K562 (cell line): ENCODE measurements around the gene UBE2R2. TPM values are rescaled to one million over a fixed set of nuclear protein-coding genes. Genes with fewer than 3 reads are reported as not detected.

Experiments
- ARNT ChIP-seq, 2 experiments: fragments of 450-650 bp; IDR thresholded peaks; 2 replicates each; pipeline ENCODE4 v1.6.1; 2016; ENCODE audit warnings: mild to moderate bottlenecking in 1 of 2
- ATF3 ChIP-seq, 2 experiments: fragments of 450-650 bp in 1 of 2; sonication (generic) in 1 of 2; formaldehyde crosslinking in 1 of 2; IDR thresholded peaks in 1 of 2; conservative IDR thresholded peaks in 1 of 2; 2 replicates each; pipeline versions ENCODE4 v1.6.1 to v1.8.1; 2016 to 2023; ENCODE audit warnings: mild to moderate bottlenecking in 2 of 2, moderate library complexity in 2 of 2, inconsistent platforms in 1 of 2, missing genetic modification reagents in 1 of 2
- CCNT2 ChIP-seq: IDR thresholded peaks from 2 replicates; pipeline ENCODE4 v1.6.1; 2011; ENCODE audit warnings: borderline replicate concordance, low read depth, mild to moderate bottlenecking, moderate library complexity, mixed read lengths, low read length; ENCODE audit not compliant: insufficient read length; ENCODE audit errors: extremely low read depth
- CREB5 ChIP-seq: fragments of 250-450 bp; sonication (Bioruptor Pico); IDR thresholded peaks from 2 replicates; pipeline ENCODE4 v1.5.0; 2020; ENCODE audit warnings: mild to moderate bottlenecking
- KAT2B ChIP-seq: IDR thresholded peaks from one replicate; pipeline ENCODE4 v1.6.1; 2012; ENCODE audit warnings: low read depth, mild to moderate bottlenecking, control low read depth, inconsistent platforms, low read length, moderate library complexity
- MTA1 ChIP-seq: fragments of 450-650 bp; IDR thresholded peaks from 2 replicates; pipeline ENCODE4 v1.6.1; 2017; ENCODE audit warnings: borderline replicate concordance
- NR4A1 ChIP-seq, 2 experiments: fragments of 250-450 bp in 1 of 2; fragments of 450-650 bp in 1 of 2; sonication (Bioruptor Pico) in 1 of 2; IDR thresholded peaks; 2 replicates each; pipeline versions ENCODE4 v1.4.0 to v1.6.1; 2016 to 2020; ENCODE audit warnings: mild to moderate bottlenecking in 2 of 2, missing compliant biosample characterization in 1 of 2, missing genetic modification characterization in 1 of 2, moderate library complexity in 1 of 2
- NRF1 ChIP-seq, 2 experiments: fragments of 450-650 bp; IDR thresholded peaks in 1 of 2; conservative IDR thresholded peaks in 1 of 2; 2 replicates each; pipeline ENCODE4 v1.6.1; 2014; ENCODE audit warnings: mild to moderate bottlenecking in 2 of 2
- PHF8 ChIP-seq: fragments of 200-600 bp; sonication (generic); IDR thresholded peaks from 2 replicates; pipeline ENCODE4 v1.6.1; 2012; ENCODE audit warnings: mixed run types, mild to moderate bottlenecking, inconsistent platforms, low read length, moderate library complexity, borderline replicate concordance
- POLR2H ChIP-seq: IDR thresholded peaks from 2 replicates; pipeline ENCODE4 v1.6.1; 2016; ENCODE audit warnings: missing genetic modification characterization, low read depth, mild to moderate bottlenecking, control low read depth, missing compliant biosample characterization, moderate library complexity
- RFX1 ChIP-seq: fragments of 450-650 bp; IDR thresholded peaks from 2 replicates; pipeline ENCODE4 v1.6.1; 2016; ENCODE audit warnings: mild to moderate bottlenecking, moderate library complexity
- SMAD1 ChIP-seq: fragments of 150-350 bp; IDR thresholded peaks from 2 replicates; pipeline ENCODE4 v1.6.1; 2014; ENCODE audit warnings: low read length, low read depth; ENCODE audit not compliant: partially characterized antibody
- SREBF1 ChIP-seq: fragments of 150-350 bp; IDR thresholded peaks from 2 replicates; pipeline ENCODE4 v1.6.1; 2014; ENCODE audit warnings: antibody characterized with exemption, low read depth, low read length, borderline replicate concordance
- TAF1 ChIP-seq: IDR thresholded peaks from 2 replicates; pipeline ENCODE4 v1.6.1; 2011; ENCODE audit warnings: mild to moderate bottlenecking, low read length, moderate library complexity; ENCODE audit not compliant: insufficient read depth, control insufficient read depth, severe bottlenecking; ENCODE audit errors: extremely low read depth
- ZBTB2 ChIP-seq: fragments of 450-650 bp; IDR thresholded peaks from 2 replicates; pipeline ENCODE4 v1.6.1; 2016; ENCODE audit warnings: antibody characterized with exemption
- ZBTB43 ChIP-seq: sonication (generic); formaldehyde crosslinking; IDR thresholded peaks from 2 replicates; pipeline ENCODE4 v1.8.0; 2023; ENCODE audit warnings: mild to moderate bottlenecking, missing genetic modification reagents
- ZNF217 ChIP-seq: sonication (generic); formaldehyde crosslinking; IDR thresholded peaks from 2 replicates; pipeline ENCODE4 v1.8.0; 2022; ENCODE audit warnings: mild to moderate bottlenecking, missing genetic modification reagents
- ZNF316 ChIP-seq: fragments of 450-650 bp; IDR thresholded peaks from 2 replicates; pipeline ENCODE4 v1.6.1; 2016
- polyA plus RNA-seq, 8 experiments: library from polyadenylated mRNA; depleted of rRNA in 4 of 8; stranded (reverse) in 5 of 8; unstranded in 3 of 8; fragments of >200 nt; fragmentation: Nextera tagmentation in 2 of 8; fragmentation: Illumina TruSeq in 1 of 8; extraction: Ambion mirVana in 2 of 8; extraction: Trizol in 1 of 8; gene quantifications; 2 replicates each; pipeline versions ENCODE4 v1.2.1 to v1.2.3, GENCODE V29; 2011 to 2014; ENCODE audit warnings: inconsistent platforms in 1 of 8, missing spikeins in 1 of 8
- total RNA-seq, 7 experiments: library from RNA; depleted of rRNA in 6 of 7; stranded (reverse); fragments of >200 nt in 6 of 7; fragmentation: Illumina TruSeq in 2 of 7; extraction: Trizol in 2 of 7; gene quantifications; 2 replicates each; pipeline versions ENCODE4 v1.2.1 to v1.2.3, GENCODE V29; 2011 to 2021; ENCODE audit warnings: low replicate concordance in 1 of 7
- TF ChIP-seq, protein P1 (sequence below): sonication (generic); formaldehyde crosslinking; IDR thresholded peaks from 2 replicates; pipeline ENCODE4 v1.8.1; 2023; ENCODE audit warnings: mild to moderate bottlenecking, missing genetic modification reagents

The UBE2R2 gene
- total and polyA plus RNA-seq, 9 of the 15 experiments (the other 6 are each of a cell fraction or from before 2014, with no cell fraction given) = 7.8 to 26.2 (median 11.8) TPM

DNA sequence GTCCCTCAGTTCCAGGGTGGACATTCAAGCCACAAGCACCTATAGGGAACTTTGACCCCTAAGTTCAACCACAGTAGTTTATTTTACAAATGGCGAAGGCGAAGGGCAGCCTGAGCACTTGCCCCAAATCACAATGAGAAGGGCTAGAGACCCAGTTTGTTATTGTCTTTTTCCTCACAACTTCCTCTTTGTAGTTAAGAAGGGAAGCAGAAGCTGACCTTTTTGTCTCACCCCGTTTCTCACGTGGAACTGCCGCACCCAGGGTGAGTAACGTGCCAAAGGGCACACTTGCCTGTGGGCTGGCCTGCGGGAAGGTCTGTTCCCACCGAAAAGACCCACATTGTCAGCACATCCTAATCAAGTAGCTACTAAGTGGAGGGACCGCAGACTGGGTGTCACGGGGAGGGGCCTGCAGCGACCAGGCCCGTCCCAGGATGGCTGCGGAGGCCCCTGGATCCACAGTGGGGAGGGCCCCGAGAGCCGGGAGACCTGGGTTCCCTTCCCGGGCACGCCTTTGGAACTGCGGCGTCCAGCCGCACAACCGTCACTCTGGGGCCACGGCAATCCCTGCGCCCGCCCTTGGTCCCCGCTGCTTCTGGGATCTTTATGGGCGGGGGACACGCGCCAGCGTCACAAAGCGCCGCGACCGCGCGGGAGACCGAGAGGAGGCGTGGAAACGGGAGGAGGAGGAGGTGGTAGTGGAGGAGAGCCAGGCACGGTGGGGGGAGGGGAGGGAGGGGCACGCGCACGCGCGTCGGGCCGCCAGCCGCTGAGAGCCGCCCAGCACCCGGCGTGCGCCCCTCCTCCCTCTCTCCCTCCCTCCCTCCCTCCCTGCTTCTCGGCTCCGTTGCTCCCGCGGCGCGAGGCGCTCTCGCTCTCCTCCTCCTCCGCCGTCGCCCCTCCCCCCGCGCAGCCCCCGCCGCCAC lies at the start of gene UBE2R2 (continued):
- TF ChIP-seq ZBTB43 (CRISPR knock-in tag) (no peak), ATF3 (IDR thresholded peaks at IDR 0.05) (no peak), ATF3 (CRISPR knock-in tag; conservative IDR thresholded peaks at IDR 0.05) (no peak), MTA1 (peak; percentile 89), ZNF316 (no peak), ARNT (IDR thresholded peaks at IDR 0.05) (no peak), NRF1 (conservative IDR thresholded peaks at IDR 0.05 in 1 of 2, IDR thresholded peaks at IDR 0.05 in 1 of 2) (peak; percentile 89 to 90), RFX1 (no peak), NR4A1 (CRISPR knock-in tag; IDR thresholded peaks at IDR 0.05) (no peak), NR4A1 (tag; IDR thresholded peaks at IDR 0.05) (no peak), CREB5 (CRISPR knock-in tag) (no peak), SREBF1 (no peak), SMAD1 (peak; percentile 50), CCNT2 (peak; percentile 67), ZBTB2 (peak; percentile 79; the same call in 1 of the 2 replicates), POLR2H (tag) (peak; percentile 9; the same call in 1 of the 2 replicates), ZNF217 (CRISPR knock-in tag) (no peak), KAT2B (no peak), PHF8 (peak; percentile 72; the same call in 1 of the 2 replicates), TAF1 (peak; percentile 65)
- TF ChIP-seq, protein P1, sequence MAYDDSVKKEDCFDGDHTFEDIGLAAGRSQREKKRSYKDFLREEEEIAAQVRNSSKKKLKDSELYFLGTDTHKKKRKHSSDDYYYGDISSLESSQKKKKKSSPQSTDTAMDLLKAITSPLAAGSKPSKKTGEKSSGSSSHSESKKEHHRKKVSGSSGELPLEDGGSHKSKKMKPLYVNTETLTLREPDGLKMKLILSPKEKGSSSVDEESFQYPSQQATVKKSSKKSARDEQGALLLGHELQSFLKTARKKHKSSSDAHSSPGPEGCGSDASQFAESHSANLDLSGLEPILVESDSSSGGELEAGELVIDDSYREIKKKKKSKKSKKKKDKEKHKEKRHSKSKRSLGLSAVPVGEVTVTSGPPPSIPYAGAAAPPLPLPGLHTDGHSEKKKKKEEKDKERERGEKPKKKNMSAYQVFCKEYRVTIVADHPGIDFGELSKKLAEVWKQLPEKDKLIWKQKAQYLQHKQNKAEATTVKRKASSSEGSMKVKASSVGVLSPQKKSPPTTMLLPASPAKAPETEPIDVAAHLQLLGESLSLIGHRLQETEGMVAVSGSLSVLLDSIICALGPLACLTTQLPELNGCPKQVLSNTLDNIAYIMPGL (CRISPR knock-in tag) = no peak
